NOMO-1 treated with DMSO at 0.1 percent for 48 hours (cell line): Measurements from ENCODE around the gene ZNF549.
"Not testable (repeated sequence)": the region's sequence is repeated elsewhere in the genome, so short reads cannot be mapped to it uniquely, and the experiment has no call there.

Experiments used
- DNase-seq: peaks from one replicate; lab custom pipeline; 2025; ENCODE audit not compliant: unreplicated experiment; lab: John Stamatoyannopoulos, UW

The ZNF549 gene

DNA sequence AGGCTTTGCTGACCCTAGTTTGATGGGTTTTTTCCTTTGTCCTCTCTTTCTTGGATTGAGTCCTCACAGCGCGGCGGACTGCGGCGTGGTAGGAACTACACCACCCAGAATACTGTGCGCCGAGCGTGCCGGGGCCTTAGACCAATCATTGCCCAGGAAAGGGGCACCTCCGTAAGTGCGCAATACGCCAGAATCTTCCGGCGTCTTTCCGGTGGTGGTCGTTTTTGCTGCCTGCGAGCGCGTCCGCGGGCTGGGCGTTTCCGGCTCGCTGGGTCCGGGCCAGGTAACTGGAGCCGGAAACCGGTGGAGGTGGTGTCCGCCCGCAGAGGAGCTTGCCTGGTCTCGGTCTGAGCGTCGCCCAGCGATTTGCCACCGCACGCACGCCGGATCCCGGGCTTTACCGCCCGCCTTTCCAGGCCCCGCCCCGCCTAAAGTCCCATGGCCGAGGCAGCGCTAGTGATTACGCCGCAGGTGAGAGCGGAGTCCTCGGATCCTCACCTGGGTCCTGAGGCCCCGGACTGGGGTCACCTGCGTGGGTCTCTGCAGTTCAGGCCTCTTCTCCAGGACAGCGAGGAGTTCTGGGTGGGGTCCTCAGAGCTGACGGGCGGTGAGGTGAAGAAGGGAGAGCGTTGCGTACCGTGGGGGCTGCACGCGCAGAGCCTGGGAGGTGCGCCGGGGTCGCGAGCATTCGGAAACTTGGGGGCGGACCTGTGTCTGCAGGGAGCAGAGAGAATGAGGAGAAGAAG lies at the start of gene ZNF549:
ZNF549 (plus strand) TSS at position 221 of the 746 bp plus-strand sequence; CDS start at position 439, 218 bp downstream.
- DNase-seq, result peak; percentile 65

DNA sequence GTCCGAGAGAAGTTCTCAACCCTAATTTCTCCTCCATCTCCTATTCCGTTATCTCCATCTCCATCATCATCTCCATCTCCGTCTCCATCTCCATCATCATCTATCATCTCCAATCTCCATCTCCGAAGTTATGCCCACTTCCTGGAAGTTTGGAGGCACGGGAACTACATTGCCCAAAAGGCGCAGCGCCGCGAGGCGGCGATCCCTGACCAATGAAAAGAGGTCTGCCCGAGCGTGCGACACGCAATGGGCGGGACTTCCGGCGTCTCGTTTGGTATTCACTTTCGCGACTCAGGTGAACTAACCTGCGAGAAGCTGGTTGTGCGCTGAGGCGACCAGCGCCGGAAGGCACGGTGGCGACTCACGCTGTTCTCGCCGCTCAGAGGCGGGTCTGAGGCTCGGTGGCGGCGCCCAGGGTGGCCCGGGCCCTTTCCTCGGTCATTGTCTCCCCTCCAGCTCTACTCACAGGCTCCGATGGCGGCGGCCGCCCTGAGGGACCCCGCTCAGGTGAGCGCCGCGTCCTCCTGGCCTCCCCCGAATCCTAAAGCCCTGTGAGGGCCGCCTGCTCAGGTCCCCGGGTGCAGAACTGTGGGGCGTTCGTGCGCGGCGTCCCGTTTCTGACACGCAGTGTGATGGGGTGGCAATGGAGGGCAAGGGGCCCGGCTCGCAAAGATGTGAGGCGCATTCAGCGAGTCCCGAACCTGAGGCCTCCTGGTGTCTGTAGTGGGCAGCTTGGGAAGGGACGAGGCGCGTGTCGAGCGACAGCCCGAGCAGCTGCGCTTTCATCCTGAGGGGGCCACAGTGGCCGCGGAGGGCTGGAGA lies 39.5 kb upstream of the ZNF549 start, which contains the start of gene ZNF419:
ZNF419 (plus strand) TSS at position 274 of the 822 bp plus-strand sequence; CDS start at position 475, 201 bp downstream.
- DNase-seq, result peak; percentile 71

DNA sequence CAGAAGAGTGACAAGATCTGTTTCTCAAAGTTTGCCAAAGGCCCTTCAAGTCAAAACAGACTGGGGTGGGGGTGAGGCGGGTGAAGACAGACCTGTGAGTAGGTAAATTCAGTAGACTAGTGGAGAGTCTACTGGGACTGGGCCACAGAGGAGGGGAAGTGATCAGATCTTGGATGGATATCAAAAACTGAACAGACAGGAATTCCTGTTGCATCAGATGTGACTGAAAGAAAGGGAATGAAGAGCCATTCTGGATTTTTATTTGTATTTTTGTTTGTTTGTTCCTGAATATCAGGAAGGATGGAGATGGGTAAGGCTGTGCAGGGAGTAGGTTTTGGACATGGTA lies 38.9 kb upstream of the ZNF549 start:
- DNase-seq, result not testable (repeated sequence)

DNA sequence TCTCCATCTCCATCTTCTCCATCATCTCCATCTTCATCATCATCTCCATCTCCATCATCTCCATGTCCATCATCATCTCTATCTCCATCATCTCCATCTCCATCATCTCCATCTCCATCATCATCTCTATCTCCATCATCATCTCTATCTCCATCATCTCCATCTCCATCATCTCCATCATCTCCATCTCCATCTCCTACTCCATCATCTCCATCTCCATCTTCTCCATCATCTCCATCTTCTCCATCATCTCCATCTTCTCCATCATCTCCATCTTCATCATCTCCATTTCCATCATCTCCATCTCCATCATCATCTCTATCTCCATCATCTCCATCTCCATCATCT lies 27.9 kb upstream of the ZNF549 start:
- not testable (repeated sequence) for DNase-seq

DNA sequence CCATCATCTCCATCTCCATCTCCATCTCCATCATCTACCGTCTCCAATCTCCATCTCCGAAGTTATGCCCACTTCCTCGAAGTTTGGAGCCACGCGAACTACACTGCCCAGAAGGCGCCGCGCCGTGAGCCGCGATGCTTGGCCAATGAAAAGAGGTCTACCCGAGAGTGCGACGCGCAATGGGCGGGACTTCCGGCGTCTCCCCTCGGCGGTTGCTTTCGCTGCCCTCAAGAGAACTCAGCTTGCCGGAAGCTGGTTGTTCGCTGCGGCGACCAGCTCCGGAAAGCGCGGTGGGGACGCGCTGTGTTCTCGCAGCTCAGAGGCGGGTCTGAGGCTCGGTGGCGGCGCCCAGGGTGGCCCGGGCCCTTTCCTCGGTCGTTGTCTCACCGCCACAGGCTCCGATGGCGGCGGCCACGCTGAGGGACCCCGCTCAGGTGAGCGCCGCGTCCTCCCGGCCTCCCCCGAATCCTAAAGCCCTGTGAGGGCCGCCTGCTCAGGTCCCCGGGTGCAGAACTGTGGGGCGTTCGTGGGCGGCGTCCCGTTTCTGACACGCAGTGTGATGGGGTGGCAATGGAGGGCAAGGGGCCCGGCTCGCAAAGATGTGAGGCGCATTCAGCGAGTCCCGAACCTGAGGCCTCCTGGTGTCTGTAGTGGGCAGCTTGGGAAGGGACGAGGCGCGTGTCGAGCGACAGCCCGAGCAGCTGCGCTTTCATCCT lies 27.3 kb upstream of the ZNF549 start, which contains the start of gene ZNF773:
ZNF773 (plus strand) TSS at position 259 of the 716 bp plus-strand sequence; CDS start at position 402, 143 bp downstream.
- DNase-seq, result peak; percentile 92

DNA sequence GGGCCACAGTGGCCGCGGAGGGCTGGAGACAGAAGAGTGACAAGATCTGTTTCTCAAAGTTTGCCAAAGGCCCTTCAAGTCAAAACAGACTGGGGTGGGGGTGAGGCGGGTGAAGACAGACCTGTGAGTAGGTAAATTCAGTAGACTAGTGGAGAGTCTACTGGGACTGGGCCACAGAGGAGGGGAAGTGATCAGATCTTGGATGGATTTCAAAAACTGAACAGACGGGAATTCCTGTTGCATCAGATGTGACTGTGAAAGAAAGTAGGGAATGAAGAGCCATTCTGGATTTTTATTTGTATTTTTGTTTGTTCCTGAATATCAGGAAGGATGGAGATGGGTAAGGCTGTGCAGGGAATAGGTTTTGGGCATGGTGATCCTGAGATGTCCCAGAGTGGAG lies 26.8 kb upstream of the ZNF549 start:
- DNase-seq, result not testable (repeated sequence)

DNA sequence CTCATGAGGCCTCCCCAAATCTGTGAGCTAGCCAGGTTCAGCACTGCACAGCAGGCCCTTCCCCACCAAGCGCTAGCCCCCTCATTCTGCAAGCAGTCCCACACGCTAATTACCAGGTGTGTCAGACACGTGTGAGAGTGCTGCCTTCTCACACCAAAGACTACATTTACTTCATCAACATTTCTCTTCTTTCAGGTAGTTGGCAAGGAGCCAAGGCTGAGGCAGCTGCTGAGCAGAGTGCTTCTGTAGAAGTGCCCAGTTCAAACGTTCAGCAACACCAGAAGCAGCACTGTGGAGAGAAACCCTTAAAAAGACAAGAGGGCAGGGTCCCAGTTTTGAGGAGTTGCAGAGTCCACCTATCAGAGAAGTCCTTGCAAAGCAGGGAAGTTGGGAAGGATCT lies 21.0 kb upstream of the ZNF549 start:
- DNase-seq, result no peak

DNA sequence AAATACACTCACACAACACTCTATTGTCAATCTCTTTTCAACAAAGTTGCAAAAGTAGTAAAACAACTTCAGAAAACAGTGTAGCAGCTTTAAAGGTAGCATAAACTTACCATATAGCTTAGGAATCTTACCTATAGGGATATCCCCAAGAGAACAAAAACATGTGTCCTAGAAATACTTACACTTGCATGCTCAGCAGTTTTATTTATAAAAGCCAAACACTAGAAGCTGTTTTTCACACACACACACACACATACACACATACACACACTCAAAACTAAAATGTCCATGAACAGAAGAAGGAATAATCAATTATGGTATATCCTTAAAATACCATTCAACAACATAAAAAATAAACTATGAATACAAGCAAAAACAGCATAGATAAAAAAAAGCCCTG lies 15.7 kb upstream of the ZNF549 start:
- DNase-seq, result no peak

DNA sequence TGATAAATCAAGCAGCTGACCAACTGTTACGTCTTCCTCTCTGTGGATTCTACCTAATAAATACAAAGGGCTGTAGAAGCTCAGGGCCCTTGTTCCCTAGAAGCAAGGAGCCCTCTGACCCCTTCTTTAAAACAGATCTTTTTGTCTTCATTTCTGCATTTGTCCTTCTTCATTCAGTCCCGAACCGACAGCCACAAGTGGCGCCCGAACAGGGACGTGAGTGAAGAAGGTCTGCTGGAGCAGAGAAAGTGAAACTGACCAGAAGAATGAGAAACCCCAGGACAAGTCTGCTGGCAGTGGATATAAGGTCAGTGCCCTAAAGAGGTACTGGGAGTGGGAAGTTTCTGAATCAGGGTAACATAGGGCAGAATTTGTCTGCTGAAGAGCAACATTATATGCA lies 14.3 kb upstream of the ZNF549 start:
- no peak for DNase-seq

DNA sequence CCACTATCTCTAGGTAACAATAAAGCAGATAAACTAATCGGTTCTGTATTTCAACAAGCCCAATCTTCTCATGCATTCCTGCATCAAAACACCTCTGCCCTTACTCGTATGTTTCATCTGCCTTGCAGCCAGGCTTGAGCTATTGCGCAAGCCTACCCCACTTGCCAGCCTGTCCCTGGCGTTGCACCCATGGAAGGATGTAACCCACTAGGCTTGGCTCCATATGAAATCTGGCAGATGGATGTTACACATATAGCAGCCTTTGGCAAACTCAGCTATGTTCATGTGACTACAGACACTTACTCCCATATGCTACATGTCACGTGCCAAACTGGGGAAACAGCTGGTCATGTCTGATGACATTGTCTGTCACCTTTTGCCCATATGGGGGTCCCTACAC lies 11.9 kb upstream of the ZNF549 start:
- DNase-seq, result no peak

DNA sequence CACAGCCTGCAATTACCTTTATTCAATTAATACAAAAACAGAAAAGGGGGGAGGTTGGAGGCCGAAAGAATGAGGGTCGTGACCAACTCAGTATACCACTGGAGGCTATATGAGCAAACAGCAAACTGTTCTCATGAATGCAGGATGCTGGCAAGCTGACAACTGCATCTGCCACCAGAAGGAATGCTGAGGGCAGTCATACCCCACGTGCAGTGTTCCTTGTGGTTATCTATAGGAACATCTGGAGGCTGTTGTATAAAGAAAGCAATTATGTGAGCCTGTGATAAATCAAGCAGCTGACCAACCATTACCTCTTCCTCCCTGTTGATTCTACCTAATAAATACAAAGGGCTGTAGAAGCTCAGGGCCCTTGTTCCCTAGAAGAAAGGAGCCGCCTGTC lies 9.1 kb upstream of the ZNF549 start:
- not testable (repeated sequence) for DNase-seq

DNA sequence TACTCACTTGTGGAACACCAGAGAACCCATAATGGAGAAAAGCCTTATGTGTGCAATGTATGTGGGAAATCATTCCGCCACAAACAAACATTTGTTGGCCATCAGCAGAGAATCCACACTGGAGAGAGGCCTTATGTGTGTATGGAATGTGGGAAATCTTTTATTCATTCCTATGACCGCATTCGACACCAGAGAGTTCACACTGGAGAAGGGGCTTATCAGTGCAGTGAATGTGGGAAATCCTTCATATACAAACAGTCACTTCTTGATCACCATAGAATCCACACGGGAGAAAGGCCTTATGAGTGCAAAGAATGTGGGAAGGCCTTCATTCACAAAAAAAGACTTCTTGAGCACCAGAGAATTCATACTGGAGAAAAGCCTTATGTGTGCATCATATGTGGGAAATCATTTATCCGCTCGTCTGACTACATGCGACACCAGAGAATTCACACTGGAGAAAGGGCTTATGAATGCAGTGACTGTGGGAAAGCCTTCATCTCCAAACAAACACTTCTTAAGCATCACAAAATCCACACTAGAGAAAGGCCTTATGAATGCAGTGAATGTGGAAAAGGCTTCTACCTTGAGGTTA lies 10.9 kb downstream of the ZNF549 start:
- DNase-seq, result no peak

DNA sequence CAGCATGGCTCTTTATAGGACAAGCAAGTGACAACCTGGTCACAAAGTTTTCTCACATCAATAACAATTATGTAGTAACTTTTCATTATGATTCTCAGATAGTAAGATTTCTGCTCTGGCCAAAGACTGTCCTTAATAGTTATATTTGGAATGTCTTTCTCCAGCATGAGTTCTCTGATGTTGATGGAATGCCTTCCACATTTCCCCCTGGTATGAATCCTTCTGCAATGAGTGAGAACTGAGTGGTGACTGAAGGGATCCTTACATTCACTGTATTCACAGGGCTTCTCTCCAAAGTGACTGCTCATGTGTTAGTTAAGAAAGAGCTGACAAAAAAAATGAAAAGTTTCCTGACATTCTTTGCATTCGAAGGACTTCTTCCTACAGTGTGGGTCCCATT lies 19.4 kb downstream of the ZNF549 start:
- no peak for DNase-seq

DNA sequence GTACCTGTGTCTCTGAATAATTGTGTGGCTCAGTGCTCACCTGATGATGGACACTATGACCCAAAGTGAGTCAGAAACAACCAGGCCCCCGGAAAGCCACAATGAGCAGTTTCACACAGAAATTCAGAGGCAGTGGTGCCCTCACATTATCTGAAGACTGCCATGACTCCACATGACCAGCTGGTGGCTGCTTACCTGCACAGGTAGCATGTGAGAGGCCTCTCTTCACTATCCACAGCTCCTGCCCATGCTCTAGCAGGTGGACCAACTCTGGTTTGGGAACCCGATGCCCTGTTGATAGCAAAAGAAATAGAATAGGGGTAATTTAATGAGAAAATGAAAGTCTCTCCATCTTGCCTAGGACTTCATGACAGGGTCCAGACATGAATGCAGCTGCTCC lies 25.3 kb downstream of the ZNF549 start:
- DNase-seq, result no peak

DNA sequence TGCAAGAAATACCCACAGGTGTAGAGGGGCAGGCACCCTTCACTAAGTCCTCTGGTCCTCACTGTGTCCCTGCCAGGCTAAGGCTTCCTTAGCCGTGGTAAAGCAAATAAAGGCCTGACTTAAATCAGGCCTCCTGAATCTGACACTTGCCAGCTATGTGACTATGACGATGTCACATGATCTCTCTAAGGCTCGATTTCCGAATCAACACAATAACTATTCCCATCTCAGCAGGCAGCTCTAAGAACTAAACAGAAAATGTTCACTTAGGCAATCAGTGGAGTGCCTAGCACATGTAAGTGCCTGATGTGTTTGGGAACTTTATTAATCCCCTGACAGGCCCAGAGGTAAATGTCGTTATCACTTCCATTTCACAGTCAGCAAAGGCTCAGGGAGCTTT lies 30.5 kb downstream of the ZNF549 start:
- no peak for DNase-seq

DNA sequence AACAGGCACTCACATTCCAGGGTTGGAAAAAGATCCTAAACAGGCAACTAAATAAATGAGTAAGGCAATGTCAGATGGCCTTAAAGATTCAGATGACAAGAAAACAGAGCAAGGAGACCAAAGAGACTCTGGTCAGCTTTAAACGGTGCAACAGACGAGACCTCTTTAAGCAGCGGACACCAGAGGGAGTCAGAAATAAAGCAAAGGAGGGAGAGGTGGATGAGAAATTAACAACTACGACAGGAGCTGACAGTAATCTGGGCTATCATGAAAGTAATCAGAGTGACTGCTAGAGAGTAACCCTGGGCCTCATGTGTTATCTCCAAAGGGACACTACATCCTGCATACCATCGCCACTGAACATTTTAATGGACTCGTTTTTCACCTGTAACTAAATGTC lies 31.4 kb downstream of the ZNF549 start:
- DNase-seq, result no peak

DNA sequence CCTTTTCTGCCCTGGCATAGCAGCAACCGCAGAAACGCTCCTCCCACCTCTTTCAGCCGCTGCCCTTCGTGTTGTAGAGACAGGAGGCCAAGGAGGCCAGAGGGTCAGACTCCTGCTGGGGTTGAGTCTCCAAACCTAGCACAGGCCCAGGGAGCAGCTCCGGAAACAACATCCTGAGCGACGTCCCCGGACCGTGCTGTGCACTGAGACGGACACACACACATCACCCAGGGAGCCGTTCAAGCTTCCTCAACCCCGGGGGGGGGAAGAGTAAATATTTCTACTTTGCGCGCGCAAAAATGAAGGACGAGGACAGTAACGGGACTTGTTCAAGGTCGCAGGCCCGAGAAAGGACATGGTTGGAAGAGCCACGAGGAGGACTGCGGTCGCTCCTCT lies 31.9 kb downstream of the ZNF549 start:
- peak; percentile 38 for DNase-seq

DNA sequence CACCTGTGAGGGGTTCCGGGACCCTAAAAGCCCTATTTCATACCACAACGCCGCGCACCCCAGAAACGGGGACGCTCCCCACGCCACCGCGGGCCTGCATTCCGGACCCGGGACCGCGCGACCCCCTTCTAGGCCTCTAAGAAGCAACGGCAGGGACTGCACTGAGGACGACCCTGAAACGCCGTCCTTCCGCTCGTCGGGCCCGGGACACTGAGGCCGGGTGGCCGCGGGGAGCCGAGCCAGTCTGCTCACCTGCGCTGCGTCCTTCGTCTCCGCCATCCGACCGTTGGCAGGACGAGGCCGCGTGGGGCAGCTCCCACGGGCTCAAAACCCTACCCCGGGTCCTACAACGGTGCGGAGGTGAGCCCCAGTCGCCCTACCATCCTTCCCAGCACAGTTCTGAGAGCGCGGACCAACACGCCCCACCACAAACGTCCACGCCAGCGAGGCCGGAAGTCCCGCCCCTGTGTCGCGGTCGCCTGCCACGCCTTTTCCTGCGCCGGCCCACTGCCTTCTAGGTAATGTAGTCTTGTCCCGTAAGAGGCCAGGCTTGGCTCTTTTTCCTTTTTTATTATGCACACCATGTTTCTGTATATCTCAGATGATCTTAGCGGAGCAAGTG lies 32.4 kb downstream of the ZNF549 start, which contains the start of gene ZNF550:
ZNF550 (minus strand) TSS at position 460 of the 622 bp plus-strand sequence; CDS start at position 279, 181 bp downstream.
- peak; percentile 77 for DNase-seq

DNA sequence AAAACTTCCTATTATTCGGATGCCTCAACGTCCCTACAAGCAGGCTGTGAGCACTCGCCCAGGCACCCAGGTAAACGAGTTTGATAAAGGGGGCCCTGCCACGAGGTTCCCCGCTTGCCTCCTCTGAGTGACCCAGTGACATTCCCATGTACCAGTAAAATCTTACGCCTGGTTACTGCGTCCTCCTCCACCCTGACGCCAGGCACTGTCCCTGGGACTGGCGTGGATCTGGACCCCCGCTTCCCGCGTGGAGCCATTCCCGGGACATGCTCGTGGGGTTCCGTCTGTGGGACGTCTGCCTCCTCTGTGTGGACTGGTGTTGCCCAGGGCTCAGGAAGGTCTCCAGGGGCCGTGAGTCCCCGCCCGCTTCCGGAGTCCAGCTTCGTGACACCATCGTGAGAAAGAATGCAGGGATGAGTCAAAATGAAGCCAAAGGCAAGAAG lies 32.9 kb downstream of the ZNF549 start:
- DNase-seq, result no peak

DNA sequence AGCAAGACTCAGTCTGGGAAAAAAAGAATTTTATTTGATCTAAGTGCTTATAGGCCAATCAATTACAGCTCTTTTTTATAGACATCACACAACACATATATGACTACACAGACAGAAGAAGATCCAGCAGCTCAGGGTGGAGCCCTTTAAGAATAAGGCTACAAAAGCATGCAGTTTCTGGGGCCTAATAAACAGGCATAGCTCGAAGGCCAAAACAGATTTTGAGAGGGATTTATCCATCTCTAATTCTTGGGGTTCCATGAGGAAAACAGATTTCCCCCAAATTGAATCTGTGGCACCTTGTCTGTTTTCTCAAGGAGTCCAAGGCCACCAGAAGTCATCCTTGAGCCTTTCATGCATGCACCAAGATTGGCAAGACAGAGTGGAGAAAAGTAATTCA lies 36.4 kb downstream of the ZNF549 start:
- DNase-seq, result no peak
